Fibroblast of peridontal ligament (primary cell): ENCODE data around the gene CCNJL.

ENCODE experiments used
- DNase-seq: peaks from one replicate; pipeline ENCODE4 v3.0.0-alpha.2; 2010; ENCODE audit errors: extremely low read depth

The CCNJL gene

GRCh38 chr5:160221082-160221481 lies 91.3 kb downstream of the CCNJL start:
- no peak for DNase-seq

GRCh38 chr5:160219356-160219755 lies 93.0 kb downstream of the CCNJL start:
- no peak for DNase-seq

GRCh38 chr5:160213537-160213936 lies 98.8 kb downstream of the CCNJL start:
- DNase-seq: no peak

- no peak for DNase-seq
Observed at GRCh38 chr5:160211352-160211751, 101.0 kb downstream of the CCNJL start.

GRCh38 chr5:160210606-160211005 lies 101.8 kb downstream of the CCNJL start:
- DNase-seq: no peak

- no peak for DNase-seq
Observed at GRCh38 chr5:160209917-160210316, 102.4 kb downstream of the CCNJL start.

- DNase-seq: no peak
Observed at GRCh38 chr5:160207061-160207460, 105.3 kb downstream of the CCNJL start.
